Esophagus squamous epithelium (tissue), 4 donors: ENCODE data around the gene BCHE.

Experiments
- CTCF ChIP-seq, 6 experiments: fragments of 450-650 bp in 4 of 6; fragments of 200-600 bp in 2 of 6; sonication (generic) in 2 of 6; IDR thresholded peaks; one replicate each; pipeline ENCODE4 v1.5.1; 2016 to 2019; ENCODE audit warnings: antibody characterized with exemption in 6 of 6, mild to moderate bottlenecking in 4 of 6, moderate library complexity in 4 of 6
- POLR2A ChIP-seq, 4 donors: fragments of 450-650 bp; IDR thresholded peaks; one replicate each; pipeline ENCODE4 v1.6.1; 2017; ENCODE audit warnings: antibody characterized with exemption in 4 of 4, mild to moderate bottlenecking in 4 of 4, moderate library complexity in 3 of 4

GRCh38 chr3:165854696-165855095, 17.5 kb upstream of the BCHE start:
- no peak for TF ChIP-seq POLR2A (IDR thresholded peaks at IDR 0.05)
- peak in 4 of 6 experiments; percentile 10 to 53 (median 34) for TF ChIP-seq CTCF (IDR thresholded peaks at IDR 0.05)
